Measurements from ENCODE around the gene NUDC.

NUDC gene

GRCh38 chr1:26991310-26992116 lies 70.0 kb downstream of the NUDC start:
- no peak for DNase-seq

- DNase-seq, result peak; percentile 85
Observed at GRCh38 chr1:26993237-26994019, 71.9 kb downstream of the NUDC start, which contains the start of gene TRNP1. TSS of gene TRNP1 (plus strand) at chr1:26993692. CDS start at chr1:26993787, 95 bp downstream.

- peak; percentile 52 for DNase-seq
Observed at GRCh38 chr1:26994020-26994786, 72.7 kb downstream of the NUDC start.

- DNase-seq, result no peak
Observed at GRCh38 chr1:26994787-26995517, 73.4 kb downstream of the NUDC start.

GRCh38 chr1:26996024-26996423 lies 74.5 kb downstream of the NUDC start:
- no peak for DNase-seq

Data from right hindlimb (tissue), 1 donor.